CD4-positive, alpha-beta T cell treated with Interleukin-17A for 4 hours (primary cell): Measurements from ENCODE around the gene LRFN2.

Experiments used
- DNase-seq: peaks from one replicate; pipeline ENCODE4 v3.0.0-alpha.2; 2020; ENCODE audit warnings: mixed read lengths

The LRFN2 gene

DNA sequence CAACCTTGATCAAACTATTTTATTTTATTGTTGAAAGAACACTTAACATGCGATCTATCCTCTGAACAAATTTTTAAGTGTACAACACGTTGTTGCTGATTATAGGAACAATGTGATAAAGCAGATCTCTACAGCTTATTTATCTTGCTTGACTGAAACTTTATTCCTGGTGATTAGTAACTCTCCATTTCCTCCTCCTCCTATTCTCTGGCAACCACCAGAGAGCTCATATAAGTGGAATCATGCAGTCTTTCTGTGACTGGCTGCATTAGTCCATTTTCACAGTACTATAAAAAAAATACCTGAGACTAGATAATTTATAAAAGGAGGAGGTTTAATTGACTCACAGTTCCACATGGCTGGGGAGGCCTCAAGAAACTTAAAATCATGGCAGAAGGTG, 218.1 kb downstream of the LRFN2 start:
- DNase-seq, result no peak

DNA sequence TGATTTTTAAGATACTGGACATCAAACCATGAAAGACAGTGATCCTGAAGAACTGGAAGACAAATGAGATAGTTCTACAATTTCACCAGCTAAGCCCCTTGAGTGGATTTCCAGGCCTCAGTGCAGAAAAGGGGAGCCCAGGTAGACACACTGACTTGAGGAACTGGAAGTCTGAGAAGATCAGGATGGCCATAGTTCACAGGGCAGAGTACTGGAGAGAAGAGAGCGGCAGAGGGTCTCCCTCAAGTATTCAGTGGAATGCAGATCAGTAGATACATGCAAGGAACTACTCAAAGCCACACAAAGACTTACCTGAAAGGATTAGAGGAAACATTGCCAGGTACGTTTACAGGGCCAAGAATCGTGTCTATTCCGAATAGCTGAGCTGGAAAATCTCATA, 224.3 kb downstream of the LRFN2 start:
- no peak for DNase-seq

DNA sequence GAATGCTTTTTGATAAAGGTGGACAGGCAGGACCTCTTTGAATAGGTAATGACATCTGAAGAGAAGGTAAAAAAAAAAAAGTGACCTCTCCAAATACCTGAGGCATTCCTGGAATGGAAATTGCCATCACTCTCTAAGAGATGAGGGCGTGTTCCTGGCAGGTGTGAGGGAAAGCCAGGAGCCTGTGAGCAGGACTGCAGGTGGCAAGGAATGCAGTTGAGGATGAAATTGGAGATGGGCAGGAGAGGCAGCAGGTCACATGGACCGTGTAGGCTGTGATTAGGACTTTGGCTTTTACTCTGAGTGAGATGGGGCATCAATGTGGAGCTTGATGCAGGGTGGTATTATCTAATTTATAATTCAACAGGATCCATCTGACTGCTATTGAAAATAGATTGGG, 227.4 kb downstream of the LRFN2 start:
- no peak for DNase-seq

DNA sequence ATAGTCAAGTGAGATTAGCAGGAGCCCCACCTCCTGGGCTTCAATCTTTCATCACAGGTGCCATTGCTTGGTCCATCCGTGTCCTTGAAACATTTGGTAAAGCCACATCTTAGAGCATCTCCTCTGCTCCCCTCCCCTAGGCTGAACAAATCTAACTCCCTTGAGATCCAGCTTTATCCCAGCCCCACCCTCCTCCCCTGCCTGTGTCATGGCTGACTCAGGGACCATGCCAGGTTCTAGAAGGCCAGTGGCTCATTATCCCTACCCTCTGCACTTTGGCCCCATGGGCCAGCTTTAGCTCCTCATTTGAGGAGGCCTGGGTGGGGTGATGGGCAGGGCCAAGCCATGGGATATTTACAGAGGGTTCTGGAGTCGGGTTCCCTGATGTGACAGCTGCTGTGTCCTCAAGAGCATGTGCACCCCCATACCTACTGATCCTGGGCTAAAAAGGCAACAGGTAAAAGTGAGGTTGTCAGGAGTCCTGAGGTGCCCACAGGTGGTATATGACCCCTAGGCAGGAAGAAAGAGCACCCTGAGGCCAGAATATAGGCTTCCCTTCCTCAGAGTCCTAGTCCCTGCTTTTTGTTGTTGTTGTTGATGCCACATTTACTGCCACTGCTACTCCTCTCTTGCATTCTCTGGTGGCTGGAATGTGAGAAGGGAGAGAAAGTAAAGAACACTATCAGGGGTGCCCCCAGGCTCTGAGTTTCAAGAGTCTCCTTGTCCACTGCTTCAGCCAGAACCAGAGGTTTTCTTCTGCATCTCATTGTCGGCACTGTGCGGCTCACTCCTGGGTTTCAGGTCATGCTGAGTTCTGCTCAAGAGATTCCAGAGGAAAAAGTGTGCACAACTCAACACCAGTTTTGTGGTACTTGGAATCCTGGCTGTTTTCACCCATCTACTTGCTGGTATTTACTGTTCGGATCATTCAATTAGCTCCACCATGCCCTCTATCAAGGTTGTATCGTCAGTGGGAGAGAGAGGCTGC, 228.4 kb downstream of the LRFN2 start:
- DNase-seq, result no peak

DNA sequence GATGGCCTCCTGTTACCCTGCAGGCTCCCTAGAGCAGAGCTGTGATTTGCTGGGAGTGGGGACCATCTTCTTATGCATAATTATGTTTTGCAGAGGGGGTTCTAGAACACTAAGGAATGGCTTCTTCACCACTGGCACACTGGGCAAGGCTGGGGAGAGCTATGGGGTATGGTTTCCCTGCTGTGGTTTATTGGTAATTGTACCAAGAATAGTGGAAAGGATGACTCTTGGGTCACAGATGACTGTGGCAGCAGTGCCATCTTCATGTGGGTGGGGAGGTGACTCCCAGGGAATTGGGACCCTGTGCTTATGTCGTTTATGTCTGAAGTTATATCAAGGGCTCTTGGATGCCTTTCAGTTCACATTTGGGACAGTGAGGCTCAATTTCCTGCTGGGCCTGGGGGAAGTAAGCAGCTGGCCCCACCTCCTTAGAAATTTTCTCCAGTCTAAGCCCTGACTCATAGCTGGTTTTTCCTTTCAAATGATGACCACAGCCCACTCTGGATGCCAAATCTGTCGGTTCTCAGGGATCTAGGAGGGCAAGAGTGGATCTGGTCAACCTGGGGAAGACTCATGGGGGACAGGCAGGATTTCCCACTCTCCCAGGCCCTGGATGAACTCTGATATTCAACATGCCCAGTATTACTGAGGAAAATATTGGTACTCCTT, 230.8 kb downstream of the LRFN2 start:
- DNase-seq, result no peak

DNA sequence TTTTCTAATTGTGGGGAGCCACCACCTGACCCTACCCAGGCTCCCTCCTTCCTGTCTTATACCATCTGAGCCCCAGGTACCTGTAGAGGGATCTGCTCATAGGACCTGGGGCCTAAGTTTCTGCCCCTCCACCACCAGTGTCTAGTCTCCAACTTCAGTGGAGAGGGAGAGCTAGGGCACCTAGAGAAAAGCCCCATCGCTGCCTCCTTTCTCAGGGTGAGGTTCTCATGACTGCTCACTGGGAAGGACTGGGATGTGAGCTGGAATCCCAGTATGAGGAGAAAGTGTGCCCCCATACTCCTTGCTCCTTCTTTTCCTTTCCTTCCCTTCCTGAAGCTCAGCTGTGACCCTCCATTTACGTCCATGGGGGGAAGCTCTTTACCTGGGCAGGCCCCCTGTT, 231.6 kb downstream of the LRFN2 start:
- DNase-seq, result no peak

DNA sequence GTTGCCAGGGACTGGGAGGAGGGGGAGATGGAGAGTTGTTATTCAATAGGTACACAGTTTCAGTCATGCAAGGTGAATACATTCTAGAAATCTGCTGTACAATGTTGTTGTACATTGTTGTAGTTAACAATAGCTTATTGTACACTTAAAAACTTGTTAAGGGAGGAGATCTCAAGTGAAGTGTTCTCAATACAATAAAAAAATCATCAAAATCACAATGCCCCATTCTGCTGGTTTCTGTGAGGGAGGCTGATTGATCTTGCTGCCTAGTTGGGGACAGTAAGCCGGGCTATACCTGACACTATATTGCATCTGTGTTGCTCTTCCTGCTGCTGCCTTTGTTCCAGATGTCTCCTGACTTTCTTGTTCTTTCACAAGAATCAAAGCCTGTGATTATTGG, 232.1 kb downstream of the LRFN2 start:
- DNase-seq, result no peak

DNA sequence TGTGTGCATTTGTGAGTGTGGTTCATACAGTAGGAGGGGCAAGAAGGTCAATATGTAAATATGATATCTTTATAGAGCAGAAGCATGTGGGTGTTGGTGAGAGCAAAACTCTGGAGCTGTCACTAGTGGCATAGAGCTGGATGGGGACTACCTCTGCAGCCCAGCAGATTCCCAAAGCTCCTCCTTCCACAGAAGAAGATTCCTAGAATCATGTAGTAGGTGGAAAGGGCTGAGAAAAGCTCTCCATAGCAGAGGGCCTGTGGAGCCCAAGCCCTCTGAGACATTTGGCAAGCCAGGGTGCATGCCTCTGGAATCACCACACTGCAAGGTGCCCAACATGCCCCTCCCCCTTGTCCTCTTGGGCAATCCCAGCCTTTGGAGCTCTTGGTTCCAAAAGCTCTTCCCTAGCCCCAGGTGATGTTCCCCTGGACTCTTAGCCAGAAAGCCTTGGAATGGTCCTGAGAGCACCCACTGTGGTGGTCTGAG, 233.2 kb downstream of the LRFN2 start:
- no peak for DNase-seq

DNA sequence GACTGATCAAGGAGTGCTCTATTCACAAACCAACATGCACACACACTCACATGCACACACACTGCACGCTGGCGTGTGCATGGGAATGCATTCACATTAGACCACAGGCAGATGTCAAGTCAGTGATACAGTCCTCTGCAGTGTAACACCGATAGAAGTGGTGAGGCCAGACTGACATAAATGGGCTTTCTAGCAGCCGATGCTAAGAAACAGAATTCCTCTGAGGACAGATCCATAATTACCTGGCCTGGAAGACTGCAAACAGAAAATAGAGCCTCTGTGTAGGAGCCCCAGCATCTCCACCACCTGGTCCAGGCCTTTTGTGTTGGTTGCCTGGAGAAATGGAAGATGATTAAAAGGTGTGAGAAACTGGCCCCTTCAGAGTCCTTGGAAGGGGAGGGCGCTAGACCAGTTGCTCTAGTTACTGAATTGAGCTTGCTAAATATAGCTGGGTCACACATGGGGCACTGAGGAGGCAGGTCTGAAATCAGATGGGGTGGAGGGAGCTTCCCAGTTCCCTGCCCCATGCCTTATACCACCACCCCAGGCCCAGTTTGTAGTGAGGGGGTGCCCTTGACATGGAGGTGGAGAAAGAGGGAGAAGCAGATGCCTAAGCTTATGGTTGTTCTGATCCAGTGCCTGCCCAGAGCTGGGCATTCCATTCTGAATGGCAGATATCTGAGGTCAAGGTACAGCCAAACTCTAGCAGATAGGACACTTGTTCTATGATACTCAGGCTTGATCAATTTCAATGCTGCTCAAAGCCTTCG, 233.8 kb downstream of the LRFN2 start:
- DNase-seq, result no peak

DNA sequence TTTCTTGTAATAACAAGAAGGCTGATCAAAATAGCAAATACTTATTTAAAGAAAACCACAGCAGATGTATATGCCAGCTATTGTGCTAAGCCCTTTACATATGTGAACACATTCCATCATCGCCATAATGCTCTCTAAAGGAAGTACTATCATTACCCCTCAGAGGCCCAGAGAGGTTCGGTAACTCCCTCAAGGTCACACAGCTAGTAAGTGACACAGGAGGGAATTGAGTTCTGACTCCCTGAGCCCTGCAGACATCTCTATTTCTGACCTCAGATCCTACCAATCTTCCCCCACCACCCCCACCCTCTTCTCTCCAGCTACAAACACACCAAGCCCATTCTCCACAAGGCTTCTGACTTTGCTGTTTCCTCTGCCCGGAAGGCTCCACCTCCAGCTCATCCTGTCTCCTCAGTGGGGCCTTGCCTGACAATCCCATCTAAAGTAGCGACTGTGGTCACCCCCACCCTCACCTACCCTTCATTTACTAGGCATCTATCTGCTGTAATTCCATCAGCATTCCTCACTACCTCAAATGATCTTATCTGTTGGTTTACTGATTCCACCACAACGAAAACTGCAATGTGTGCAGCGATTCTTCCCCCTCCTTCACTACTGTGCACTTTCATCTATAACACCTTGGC, 234.5 kb downstream of the LRFN2 start:
- DNase-seq, result no peak

DNA sequence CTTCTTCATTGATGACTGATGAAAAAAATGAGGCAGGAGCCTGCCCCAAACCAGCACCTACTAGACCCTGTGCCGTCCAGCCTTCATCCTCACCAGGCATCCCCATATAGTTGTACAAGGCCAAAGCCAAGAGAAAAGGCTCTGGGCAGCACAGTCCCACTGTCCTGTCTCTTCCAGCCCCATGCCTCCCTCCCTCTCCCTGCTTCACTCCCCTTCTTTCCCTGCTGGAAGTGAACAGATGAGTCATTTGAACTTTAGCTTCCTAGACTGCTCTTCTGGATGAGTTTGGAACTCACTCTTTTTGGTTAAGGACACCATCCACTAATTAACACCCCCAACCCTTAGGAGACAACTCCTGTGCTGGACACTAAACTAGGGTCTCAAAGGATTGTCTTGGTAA, 235.2 kb downstream of the LRFN2 start:
- no peak for DNase-seq

DNA sequence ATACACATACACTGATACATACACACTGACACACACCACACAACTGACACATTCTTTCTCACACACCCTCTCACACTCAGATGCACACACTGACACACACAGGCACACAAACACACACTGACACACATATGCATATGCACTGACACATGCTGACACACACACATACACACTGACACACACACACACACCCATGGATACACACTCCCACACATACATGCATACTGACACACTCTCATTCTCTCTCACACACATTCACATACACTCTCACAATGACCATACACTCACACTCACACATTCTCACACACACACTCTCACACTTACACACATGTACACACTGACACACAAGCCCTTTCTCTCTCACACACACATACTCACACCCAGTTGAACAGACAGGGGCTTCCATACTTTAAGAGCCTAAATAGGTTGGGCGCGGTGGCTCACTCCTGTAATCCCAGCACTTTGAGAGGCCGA, 236.4 kb downstream of the LRFN2 start:
- no peak for DNase-seq

DNA sequence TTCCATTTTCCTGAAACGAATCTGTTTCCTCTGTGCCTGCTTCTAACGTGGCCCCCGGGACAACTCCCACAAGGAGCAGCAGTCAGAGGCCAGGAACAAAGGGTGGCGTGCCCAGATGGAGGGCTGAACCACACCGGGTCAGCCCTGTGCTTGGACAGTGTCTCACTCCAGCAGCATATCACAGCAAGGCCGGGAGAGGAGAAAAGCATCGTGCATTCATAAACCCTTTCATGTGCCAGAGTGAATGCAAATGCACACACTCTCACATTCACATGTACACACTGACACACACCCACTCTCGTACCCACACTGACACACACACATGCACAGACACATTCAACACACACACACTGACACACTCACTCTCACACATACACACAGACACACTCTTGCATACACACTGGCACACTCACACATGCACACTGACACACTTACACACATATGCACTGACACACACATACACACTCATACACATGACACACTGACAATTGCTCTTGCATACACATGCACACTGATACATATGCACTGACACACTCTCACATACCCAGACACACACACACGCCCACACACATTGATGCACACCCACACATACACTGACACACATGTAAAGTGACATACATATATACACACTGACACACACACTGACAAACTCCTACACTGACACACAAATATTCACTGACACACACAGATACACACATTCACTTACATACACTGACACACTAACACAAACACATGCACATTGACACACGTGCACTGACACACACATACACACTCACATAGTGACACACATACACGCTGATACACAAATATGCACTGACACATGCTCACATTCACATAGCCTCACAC, 237.0 kb downstream of the LRFN2 start:
- no peak for DNase-seq

DNA sequence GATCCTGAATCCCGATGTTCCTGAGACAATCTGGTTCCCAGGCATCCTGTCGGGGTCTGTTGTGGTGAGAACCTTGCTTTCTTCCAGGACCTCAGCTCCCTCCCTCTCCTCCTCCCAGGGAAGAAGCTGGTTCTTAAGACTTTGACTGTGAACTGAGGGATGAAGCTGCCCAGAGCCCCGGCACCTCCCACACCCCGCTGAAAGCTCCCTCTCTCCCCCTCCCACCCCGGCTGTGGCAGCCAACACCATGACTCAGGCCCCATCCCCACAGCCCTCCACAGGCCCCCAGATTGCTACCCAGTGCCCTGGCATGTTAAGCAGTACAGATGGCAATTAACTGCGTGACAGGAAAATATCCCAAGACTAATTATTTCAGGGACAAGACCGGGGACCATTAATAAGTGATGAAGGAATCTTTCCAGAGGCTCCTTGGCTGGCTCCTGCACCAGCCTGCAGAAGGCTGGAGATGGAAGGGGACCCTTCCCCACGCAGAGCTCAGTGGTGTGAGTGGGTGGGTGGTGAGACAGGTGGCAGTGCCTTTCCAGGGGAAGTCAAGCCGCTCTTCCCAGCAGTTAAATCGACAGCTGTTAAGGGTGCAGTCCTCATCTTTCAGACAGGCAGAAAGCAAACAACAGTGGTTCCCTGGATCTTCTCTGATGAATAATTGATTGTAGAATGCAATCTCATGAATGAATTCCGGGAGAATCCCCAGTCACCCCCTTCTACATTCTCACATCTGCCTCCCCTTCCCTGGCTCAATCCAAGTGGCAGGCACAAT, 237.9 kb downstream of the LRFN2 start:
- DNase-seq, result no peak

DNA sequence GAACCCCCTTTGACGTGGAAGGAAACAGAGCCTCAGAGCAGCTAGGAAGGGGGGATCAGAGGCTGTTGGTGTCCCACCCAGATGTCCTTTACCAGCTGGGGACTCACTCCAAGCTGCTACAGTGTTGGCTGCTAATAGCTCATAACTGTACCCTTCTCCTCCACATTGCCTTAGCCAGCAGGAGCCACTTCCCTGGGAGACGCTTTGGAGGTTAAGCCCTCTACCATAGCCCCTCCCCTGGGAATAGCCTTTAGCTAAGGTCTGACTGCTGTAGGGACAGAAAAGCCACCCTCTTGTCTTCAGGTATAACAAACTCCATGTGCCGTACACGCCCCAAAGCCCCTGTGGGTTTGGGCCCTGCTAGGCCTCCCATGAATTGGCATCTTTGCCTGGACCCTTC, 238.6 kb downstream of the LRFN2 start:
- DNase-seq, result no peak

DNA sequence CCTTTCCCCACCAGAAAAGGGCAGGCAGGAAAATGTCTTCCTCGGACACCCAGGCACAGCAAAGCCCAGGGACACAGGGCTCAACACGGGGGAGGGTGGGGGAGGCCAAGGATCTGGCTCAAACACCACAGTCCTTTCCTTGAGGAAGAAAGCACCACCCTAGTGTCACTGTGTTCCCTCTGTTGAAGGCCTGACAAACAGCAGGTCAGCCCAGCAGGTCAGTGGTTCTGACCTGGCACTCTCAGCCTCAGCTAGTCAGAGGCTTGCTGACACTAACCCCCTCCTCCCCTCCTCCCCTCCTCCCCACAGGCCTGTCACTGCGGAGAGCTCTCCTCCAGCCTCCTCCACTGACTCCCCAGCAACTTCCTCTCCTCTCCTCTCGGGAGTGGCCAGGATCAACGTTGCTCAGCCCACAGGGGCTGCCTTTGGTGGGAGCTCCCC, 239.6 kb downstream of the LRFN2 start:
- no peak for DNase-seq

DNA sequence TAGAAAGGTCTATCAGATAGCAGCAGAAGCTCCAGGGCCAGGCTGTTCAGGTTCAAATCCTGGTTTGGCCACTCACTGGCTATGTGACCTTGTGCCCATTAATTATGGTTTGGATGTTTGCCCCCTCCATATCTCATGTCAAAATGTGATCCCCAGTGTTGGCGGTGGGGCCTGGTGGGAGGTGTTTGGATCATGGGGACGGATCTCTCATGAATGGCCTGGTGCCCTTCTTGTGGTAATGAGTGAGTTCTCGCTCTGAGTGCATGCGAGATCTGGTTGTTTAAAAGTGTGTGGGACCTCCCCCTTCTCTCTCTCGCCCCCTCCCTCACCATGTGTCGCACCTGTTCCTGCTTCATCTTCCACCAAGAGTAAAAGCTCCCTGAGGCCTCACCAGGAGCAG, 240.9 kb downstream of the LRFN2 start:
- no peak for DNase-seq

DNA sequence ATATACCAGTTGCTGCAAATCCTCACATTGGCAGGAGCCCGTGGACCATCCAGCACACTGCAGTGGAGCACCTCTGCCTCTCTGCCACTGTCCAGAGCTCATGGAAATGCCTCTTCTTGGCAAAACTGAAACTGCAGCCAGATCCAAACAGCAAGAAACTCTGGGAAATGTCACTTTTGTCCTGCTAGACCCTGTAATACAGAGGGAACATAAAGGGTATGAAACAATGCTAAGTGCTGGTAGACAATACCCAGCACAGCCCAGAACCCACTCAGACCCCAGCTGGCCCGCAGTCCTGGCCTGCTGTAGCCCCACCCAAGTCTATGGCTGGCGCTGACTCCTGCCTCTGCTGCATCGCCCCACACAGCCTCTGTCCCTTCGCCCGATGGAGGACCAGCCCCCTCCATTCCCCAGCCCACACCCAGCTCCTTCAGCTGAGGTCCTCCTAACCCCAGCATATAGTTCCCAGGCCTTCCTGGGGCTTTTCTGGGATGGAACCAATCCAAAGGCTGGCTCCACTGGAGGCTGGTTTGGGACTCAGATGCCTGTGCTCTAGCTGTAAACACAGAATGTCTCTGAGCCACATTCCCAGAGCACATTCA, 242.5 kb downstream of the LRFN2 start:
- no peak for DNase-seq

DNA sequence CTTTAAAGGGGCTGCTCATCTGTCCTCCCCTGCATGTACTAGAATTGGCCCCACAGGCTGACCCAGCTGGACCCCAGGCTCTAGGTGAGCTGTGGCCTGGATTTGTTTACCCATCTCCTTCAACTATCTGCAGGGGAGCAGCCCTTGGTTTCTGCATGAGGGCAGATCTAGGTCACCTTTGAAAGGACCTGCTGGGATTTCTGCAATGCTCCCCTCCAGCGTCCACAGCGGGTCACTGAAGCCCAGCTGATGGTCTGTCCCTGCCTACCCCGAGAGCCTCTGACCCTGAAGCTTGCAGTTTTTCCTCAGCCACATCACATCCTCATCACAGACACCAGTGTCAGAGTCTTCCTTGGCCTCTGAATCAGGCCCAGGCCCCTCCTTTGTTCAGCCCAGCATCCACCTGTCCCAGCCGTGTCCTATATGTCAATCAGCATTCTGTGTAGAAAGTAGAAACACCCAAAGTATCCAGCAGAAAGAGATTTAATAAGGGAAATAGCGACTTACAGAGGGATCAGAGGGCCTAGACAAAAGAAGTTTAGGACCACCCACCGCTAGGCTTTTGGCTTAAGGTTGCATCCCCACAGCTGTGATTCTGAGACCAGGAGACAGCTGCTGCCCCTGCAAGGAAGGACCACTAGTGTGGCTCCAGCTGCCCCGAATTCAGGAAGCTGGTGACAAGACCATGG, 243.1 kb downstream of the LRFN2 start:
- DNase-seq, result no peak
